GM18909 (cell line): ENCODE results near the gene SNTB2.
"Not testable (repeated sequence)": the region's sequence is repeated elsewhere in the genome, so short reads cannot be mapped to it uniquely, and the experiment has no call there.

Source experiments
- ATAC-seq: cut with Tn5 transposase; IDR thresholded peaks from one replicate; pipeline ENCODE4 v1.9.1; 2021; ENCODE audit warnings: mild to moderate bottlenecking; ENCODE audit not compliant: unreplicated experiment, poor library complexity

The SNTB2 gene

GRCh38 chr16:69225121-69225520, 38.2 kb downstream of the SNTB2 start:
- ATAC-seq, result no peak

- ATAC-seq, result no peak
Observed at GRCh38 chr16:69233124-69233523, 46.2 kb downstream of the SNTB2 start.

GRCh38 chr16:69234460-69234859, 47.5 kb downstream of the SNTB2 start:
- ATAC-seq, result no peak

- no peak for ATAC-seq
Observed at GRCh38 chr16:69236319-69236718, 49.4 kb downstream of the SNTB2 start.

- ATAC-seq, result no peak
Observed at GRCh38 chr16:69237296-69237695, 50.3 kb downstream of the SNTB2 start.

- ATAC-seq, result no peak
Observed at GRCh38 chr16:69239851-69240250, 52.9 kb downstream of the SNTB2 start.

- no peak for ATAC-seq
Observed at GRCh38 chr16:69240331-69240730, 53.4 kb downstream of the SNTB2 start.

GRCh38 chr16:69241926-69242325, 55.0 kb downstream of the SNTB2 start:
- no peak for ATAC-seq

GRCh38 chr16:69243479-69243878, 56.5 kb downstream of the SNTB2 start:
- no peak for ATAC-seq

GRCh38 chr16:69244336-69244735, 57.4 kb downstream of the SNTB2 start:
- no peak for ATAC-seq

GRCh38 chr16:69250081-69250480, 63.1 kb downstream of the SNTB2 start:
- no peak for ATAC-seq

GRCh38 chr16:69253870-69254341, 66.9 kb downstream of the SNTB2 start:
- no peak for ATAC-seq

GRCh38 chr16:69259428-69259764, 72.4 kb downstream of the SNTB2 start:
- not testable (repeated sequence) for ATAC-seq

GRCh38 chr16:69260019-69260418, 73.1 kb downstream of the SNTB2 start:
- ATAC-seq, result no peak

- ATAC-seq, result no peak
Observed at GRCh38 chr16:69260506-69260905, 73.5 kb downstream of the SNTB2 start.

GRCh38 chr16:69266334-69267063, 79.5 kb downstream of the SNTB2 start:
- ATAC-seq, result no peak

- ATAC-seq, result no peak
Observed at GRCh38 chr16:69267633-69268032, 80.7 kb downstream of the SNTB2 start.

GRCh38 chr16:69270395-69270794, 83.4 kb downstream of the SNTB2 start:
- ATAC-seq, result no peak

GRCh38 chr16:69270831-69271230, 83.9 kb downstream of the SNTB2 start:
- ATAC-seq, result no peak

- no peak for ATAC-seq
Observed at GRCh38 chr16:69273009-69273408, 86.0 kb downstream of the SNTB2 start.

- ATAC-seq, result no peak
Observed at GRCh38 chr16:69274699-69275235, 87.8 kb downstream of the SNTB2 start.
